T-helper 17 cell (primary cell): ENCODE measurements around the gene RBMS3. TPM values are rescaled to one million over a fixed set of nuclear protein-coding genes. Genes with fewer than 3 reads are reported as not detected.
"Not testable (repeated sequence)": the region's sequence is repeated elsewhere in the genome, so short reads cannot be mapped to it uniquely, and the experiment has no call there.

Source experiments
- ATAC-seq: fragments of 150-1000 bp; cut with Tn5 transposase; 2 replicates; pipeline ENCODE4 v1.10.0; 2021; ENCODE audit warnings: mild to moderate bottlenecking, moderate library complexity
- DNase-seq, 3 donors: peaks; one replicate each; pipeline versions ENCODE4 v3.0.0 to v3.0.0-alpha.2; 2020 to 2021
- H3K9me3 ChIP-seq: one replicate; pipeline ENCODE4 v1.7.0; 2013; ENCODE audit warnings: low read length, mild to moderate bottlenecking; ENCODE audit not compliant: control insufficient read depth, poor library complexity, severe bottlenecking
- H3K27ac Mint-ChIP-seq: one replicate; pipeline ENCODE4 v1.8.0; 2022; ENCODE audit warnings: mild to moderate bottlenecking, moderate library complexity, mixed read lengths
- H3K27me3 Mint-ChIP-seq: one replicate; pipeline ENCODE4 v1.8.0; 2022; ENCODE audit warnings: mixed read lengths
- H3K36me3 Mint-ChIP-seq: one replicate; pipeline ENCODE4 v1.8.0; 2022; ENCODE audit warnings: low read depth, mixed read lengths
- H3K4me1 Mint-ChIP-seq: one replicate; pipeline ENCODE4 v1.8.0; 2022; ENCODE audit warnings: mild to moderate bottlenecking, mixed read lengths
- H3K4me3 Mint-ChIP-seq: one replicate; pipeline ENCODE4 v1.8.0; 2022; ENCODE audit warnings: mild to moderate bottlenecking, moderate library complexity, mixed read lengths
- total RNA-seq, 4 donors: library from RNA in 2 of 4; stranded (reverse) in 2 of 4; gene quantifications; one replicate each; pipeline ENCODE4 v1.2.3 and lab custom pipeline; 2022 to 2026

RBMS3 gene
- total RNA-seq, 2 donors from 2014 or later: 0.37 to 1.7 TPM

DNA sequence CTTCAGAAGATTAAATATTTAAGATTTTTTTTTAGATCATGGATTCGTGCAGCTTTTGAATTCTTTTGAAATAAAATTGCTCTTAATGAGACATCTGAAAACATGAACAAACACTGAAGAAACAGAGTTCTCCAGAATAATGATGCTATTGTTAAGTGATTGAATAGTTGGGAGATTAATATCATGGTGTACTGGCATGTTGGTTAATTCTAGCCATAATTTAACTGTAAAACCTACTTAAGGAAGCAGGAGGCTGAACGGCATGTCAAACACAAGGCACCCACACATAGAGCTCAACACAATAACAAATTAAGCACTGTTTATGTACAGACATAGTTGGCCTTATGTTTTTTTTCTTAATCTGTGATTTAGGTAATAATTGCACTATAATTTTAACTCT, 185.6 kb downstream of the RBMS3 start:
- DNase-seq (no peak), ATAC-seq (no peak)
- no peaks in the 10 kb centered on the region for H3K9me3 ChIP-seq
- Mint-ChIP-seq H3K4me3 (no peak overlapping the region), H3K27ac (no peak overlapping the region), H3K4me1 (no peaks in the 10 kb centered on the region), H3K27me3 (no peaks in the 10 kb centered on the region), H3K36me3 (no peaks in the 10 kb centered on the region)

DNA sequence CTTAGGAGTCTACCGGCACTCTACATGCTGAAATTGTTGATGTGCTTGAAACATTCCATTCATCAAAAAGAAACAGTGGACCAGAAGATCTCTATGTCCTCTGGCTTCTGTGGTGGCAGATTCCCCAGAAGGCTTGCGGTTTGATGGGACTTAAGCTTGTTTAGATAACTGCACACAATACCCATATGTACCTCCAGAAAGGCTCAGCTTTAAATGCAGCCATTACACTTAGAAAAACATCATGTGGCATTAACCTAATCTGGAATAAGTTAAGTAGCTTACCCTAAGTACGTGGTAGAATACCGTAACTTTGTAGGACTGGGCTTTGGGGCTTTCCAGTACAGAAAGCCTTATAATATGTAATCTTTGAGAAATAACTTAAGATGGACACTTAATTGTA, 187.3 kb downstream of the RBMS3 start:
- Mint-ChIP-seq H3K4me3 (no peak overlapping the region), H3K36me3 (no peaks in the 10 kb centered on the region), H3K27ac (no peak overlapping the region), H3K27me3 (no peaks in the 10 kb centered on the region), H3K4me1 (no peaks in the 10 kb centered on the region)
- ATAC-seq (no peak), DNase-seq (no peak)
- H3K9me3 ChIP-seq: no peaks in the 10 kb centered on the region

DNA sequence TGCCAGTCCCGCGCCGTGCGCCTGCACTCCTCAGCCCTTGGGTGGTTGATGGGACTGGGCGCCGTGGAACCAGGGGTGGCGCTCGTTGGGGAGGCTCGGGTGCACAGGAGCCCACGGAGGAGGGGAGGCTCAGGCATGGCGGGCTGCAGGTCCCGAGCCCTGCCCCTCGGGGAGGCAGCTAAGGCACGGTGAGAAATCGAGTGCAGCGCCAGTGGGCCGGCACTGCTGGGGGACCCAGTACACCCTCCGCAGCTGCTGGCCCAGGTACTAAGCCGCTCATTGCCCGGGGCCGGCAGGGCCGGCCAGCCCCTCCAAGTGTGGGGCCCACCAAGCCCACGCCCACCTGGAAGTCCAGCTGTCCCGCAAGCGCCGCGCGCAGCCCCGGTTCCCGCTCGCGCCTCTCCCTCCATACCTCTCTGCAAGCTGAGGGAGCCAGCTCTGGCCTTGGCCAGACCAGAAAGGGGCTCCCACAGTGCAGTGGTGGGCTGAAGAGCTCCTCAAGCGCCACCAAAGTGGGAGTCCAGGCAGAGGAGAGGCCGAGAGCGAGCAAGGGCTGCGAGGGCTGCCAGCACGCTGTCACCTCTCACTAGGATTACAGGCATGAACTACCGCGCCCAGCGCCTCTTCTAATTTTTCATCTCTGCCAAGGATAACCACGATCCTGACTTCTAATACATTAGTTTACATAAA, 192.8 kb downstream of the RBMS3 start:
- H3K9me3 ChIP-seq, H3K36me3 Mint-ChIP-seq, H3K4me1 Mint-ChIP-seq, H3K27me3 Mint-ChIP-seq, ATAC-seq, DNase-seq, H3K27ac Mint-ChIP-seq, H3K4me3 Mint-ChIP-seq: not testable (repeated sequence)

DNA sequence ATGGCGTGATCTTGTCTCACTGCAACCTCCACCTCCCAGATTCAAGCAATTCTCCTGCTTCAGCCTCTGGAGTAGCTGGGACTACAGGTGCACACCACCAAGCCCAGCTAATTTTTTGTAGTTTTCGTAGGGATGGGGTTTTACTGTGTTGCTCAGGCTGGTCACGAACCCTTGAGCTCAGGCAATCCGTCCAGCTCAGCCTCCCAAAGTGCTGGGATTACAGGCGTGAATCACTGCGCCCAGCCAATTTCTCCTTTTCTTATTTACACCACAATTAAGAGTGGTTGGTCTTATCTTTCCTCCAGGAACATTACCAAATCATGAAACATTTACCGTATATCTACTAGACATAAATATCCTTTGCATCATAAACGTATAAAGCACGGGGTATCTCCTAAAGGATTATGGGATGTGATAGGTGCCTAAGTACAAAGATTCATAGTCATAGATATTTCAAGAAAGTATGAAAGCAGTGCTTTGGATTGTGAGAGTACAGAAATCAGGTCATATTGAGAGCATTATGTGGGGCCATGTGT, 194.5 kb downstream of the RBMS3 start:
- Mint-ChIP-seq H3K36me3 (no peaks in the 10 kb centered on the region), H3K4me1 (no peaks in the 10 kb centered on the region), H3K4me3 (no peak overlapping the region), H3K27ac (no peak overlapping the region), H3K27me3 (no peaks in the 10 kb centered on the region)
- no peak for ATAC-seq
- no peak for DNase-seq
- no peaks in the 10 kb centered on the region for H3K9me3 ChIP-seq

DNA sequence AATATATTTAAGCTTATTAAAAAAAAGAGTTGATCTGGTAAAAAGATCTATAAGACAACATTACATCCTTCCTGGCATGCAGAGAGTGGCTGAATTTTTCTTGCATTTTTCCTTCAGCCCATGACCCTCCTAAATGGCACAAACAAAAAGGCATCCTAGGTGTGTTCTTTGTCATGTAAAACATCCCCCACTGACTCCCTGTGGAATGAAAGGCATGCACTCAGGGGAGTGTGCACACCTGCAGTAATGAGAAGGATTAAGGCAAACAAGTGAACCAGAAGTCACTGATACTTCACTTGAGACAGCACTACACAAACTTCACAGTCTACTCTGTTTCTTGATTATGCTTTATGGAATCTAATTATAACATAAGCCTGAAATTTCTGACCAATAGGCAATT, 195.0 kb downstream of the RBMS3 start:
- Mint-ChIP-seq H3K27ac (no peak overlapping the region), H3K27me3 (no peaks in the 10 kb centered on the region), H3K36me3 (no peaks in the 10 kb centered on the region), H3K4me3 (no peak overlapping the region), H3K4me1 (no peaks in the 10 kb centered on the region)
- no peaks in the 10 kb centered on the region for H3K9me3 ChIP-seq
- DNase-seq (no peak), ATAC-seq (no peak)

DNA sequence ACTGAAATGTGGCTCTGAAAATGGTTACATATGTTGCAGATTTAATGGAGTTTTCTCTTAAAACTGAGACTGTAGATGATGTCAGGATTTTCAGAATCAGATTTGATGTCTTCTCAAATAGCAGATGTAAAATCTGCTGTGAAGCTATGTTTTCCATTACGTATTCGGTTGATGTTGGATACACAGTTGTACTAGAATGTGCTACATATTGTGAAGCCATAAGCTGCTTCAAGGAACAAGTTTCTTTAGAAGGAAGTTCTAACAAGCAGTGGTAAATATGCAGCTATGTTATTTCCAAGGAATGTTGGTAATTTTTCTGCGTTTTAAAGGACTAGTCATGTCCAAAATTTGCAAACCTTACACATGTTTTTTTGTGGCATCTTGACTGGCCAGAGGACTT, 197.7 kb downstream of the RBMS3 start:
- no peak overlapping the region for H3K4me3 Mint-ChIP-seq
- no peaks in the 10 kb centered on the region for H3K36me3 Mint-ChIP-seq
- H3K27me3 Mint-ChIP-seq: no peaks in the 10 kb centered on the region
- no peaks in the 10 kb centered on the region for H3K4me1 Mint-ChIP-seq
- ATAC-seq (no peak), DNase-seq (no peak)
- no peak overlapping the region for H3K27ac Mint-ChIP-seq
- H3K9me3 ChIP-seq: no peaks in the 10 kb centered on the region

DNA sequence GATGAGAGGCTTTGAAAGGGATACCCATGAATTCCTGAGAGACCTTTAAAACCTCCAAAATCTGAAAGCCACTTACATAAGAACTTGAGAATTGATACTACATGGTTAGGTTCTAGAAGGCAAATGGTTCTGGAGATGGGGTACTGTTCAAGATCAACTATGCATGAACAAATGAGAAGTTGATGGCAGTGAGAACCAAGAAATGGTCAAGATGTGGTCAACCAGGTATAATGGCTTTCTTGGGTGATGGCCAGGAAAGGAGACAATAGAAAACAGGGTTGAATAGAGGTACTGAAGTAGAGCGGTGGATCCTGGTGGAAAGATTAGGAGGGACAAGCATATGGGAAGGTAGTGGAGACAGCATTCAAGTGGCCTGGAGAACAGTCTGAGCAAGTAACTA, 200.4 kb downstream of the RBMS3 start:
- ATAC-seq (no peak), DNase-seq (no peak)
- H3K27ac Mint-ChIP-seq: no peak overlapping the region
- no peaks in the 10 kb centered on the region for H3K9me3 ChIP-seq
- no peaks in the 10 kb centered on the region for H3K36me3 Mint-ChIP-seq
- no peaks in the 10 kb centered on the region for H3K27me3 Mint-ChIP-seq
- no peaks in the 10 kb centered on the region for H3K4me1 Mint-ChIP-seq
- H3K4me3 Mint-ChIP-seq: no peak overlapping the region

DNA sequence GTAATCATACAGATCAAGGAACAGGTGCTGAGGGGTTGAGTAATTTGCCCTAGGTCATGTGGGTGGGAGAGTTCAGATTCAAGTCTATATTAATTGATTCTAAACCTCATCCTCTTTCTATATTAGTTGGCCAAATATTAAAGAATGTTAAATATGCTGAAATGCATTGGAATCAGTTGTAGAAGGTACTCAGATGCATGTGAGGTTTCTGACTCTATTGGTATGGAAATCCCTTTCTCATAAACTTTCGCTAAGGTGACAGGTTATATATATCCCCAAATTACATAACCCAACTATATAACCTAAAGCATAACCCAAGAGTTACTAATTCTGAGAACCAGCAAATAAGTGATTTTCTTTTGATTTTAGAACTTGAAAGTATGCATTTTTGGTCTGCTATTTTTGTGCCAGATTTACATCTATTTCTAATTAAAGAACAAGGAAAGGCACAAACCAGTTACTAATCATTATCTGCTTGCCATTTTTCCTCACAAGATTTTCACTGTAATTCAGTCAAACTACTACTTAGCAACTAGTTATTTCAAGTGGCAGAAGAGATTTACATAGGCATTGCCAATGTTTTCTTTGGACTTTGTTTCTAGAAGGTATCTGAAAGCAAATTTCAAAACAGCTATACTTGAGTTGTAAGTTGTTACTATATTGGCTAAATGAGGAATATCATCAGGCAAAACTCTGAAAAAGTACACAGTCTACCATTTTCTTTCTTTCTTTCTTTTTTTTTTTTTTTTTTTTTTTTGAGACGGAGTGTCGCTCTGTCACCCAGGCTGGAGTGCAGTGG, 201.3 kb downstream of the RBMS3 start:
- Mint-ChIP-seq H3K27ac (no peak overlapping the region), H3K4me1 (no peaks in the 10 kb centered on the region), H3K27me3 (no peaks in the 10 kb centered on the region), H3K36me3 (no peaks in the 10 kb centered on the region), H3K4me3 (no peak overlapping the region)
- no peak for ATAC-seq
- H3K9me3 ChIP-seq: no peaks in the 10 kb centered on the region
- DNase-seq: no peak

DNA sequence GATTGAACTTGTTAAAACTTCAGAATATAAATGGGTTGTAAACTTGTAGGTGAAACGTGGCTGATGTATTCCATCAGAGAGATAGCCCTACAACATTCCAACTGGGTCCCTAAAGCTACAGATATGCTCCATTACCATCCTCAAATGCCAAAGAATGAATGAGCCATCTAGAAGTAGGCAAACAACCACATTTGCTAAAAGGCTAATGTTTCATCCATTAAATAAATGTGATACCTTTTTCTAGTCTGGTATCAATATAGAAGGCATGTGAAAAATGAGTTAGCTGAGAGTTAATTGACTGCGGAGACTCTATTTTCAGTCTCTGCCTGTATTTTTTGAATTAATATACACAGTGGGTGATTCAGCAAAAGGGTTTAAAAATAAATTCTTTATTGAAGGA, 203.8 kb downstream of the RBMS3 start:
- Mint-ChIP-seq H3K27ac (no peak overlapping the region), H3K36me3 (no peaks in the 10 kb centered on the region), H3K4me3 (no peak overlapping the region), H3K4me1 (no peaks in the 10 kb centered on the region), H3K27me3 (no peaks in the 10 kb centered on the region)
- DNase-seq: no peak
- no peaks in the 10 kb centered on the region for H3K9me3 ChIP-seq
- no peak for ATAC-seq

DNA sequence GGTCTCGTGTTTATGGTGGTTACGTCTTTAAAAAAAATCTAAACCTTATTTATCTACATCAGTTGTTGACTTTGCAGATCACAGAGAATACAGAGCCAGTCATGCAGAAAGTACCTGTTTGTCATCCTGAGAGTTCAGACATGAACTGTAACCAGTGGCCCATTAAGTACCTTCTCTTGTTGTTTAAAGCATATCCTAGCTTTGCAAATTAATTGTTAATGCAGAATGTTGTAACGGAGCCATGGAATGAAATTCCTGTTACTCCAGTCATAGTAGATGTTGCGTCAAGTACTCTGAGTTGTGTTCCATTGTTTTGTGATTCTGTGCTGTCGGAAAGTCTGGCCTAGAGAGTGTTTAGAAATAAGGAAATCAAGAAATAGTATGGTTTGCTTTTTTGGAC, 205.2 kb downstream of the RBMS3 start:
- H3K9me3 ChIP-seq: no peaks in the 10 kb centered on the region
- H3K4me1 Mint-ChIP-seq: no peaks in the 10 kb centered on the region
- H3K27ac Mint-ChIP-seq: no peak overlapping the region
- H3K36me3 Mint-ChIP-seq: no peaks in the 10 kb centered on the region
- H3K4me3 Mint-ChIP-seq: no peak overlapping the region
- H3K27me3 Mint-ChIP-seq: no peaks in the 10 kb centered on the region
- DNase-seq (no peak), ATAC-seq (no peak)

DNA sequence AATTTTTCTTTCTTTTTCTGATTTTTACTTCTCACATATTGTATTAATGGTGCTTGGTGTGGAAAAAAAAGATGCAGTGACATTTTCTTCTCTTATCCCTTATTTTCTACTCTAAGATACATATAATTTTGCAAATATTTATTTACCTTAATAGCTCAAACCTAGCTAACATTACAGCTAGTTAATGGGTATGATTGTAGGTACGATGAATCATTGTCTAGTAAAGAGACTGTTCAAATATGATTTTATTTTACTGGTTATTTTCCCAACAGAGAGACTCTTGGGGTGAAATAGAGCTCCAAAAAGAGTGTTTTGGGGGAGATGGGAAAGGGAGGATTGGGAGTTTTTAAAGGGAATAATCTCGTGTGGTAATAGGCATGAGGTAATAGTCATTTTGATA, 206.0 kb downstream of the RBMS3 start:
- no peak overlapping the region for H3K27ac Mint-ChIP-seq
- no peaks in the 10 kb centered on the region for H3K9me3 ChIP-seq
- no peak for ATAC-seq
- H3K36me3 Mint-ChIP-seq: no peaks in the 10 kb centered on the region
- H3K4me1 Mint-ChIP-seq: no peaks in the 10 kb centered on the region
- H3K27me3 Mint-ChIP-seq: no peaks in the 10 kb centered on the region
- H3K4me3 Mint-ChIP-seq: no peak overlapping the region
- DNase-seq: no peak

DNA sequence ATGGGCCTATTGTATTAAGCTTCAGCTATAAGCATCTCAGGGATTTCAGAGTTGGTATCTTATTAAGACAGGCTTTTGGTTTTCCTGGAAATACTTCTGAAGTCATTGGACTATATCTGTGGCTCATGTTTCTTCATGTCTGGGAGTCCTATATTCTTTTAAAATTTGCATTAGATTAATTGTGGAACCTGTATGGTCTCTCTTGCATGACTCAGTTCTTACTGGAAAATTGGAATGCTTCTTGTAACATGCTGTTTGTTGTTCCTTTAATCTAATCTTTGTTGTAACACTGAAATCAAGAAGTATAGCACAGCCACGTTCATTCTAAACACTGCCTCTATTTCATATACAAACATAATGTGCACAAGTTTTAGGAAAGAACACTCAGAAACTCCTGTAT, 208.1 kb downstream of the RBMS3 start:
- no peak for ATAC-seq
- Mint-ChIP-seq H3K27ac (no peak overlapping the region), H3K27me3 (no peaks in the 10 kb centered on the region), H3K36me3 (no peaks in the 10 kb centered on the region), H3K4me1 (no peaks in the 10 kb centered on the region), H3K4me3 (no peak overlapping the region)
- DNase-seq: no peak
- no peaks in the 10 kb centered on the region for H3K9me3 ChIP-seq

DNA sequence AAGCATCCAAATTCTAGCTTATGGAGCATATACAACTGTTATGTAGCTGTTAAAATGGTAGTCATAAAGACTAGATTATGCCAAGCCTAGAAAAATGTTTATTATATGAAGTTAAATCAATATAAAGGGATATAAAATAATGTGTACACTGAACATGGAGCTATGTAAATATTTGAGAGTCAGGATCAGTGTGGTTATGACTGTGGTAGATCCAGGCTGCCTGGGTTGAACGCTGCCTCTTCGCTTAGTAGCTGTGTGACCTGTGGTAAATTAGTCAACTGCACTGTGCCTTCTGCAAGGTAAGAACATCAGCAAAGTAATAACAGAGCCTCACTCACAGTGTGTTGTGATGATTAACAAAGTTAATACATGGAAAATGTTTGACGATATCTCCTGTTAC, 212.2 kb downstream of the RBMS3 start:
- H3K4me1 Mint-ChIP-seq: no peaks in the 10 kb centered on the region
- H3K27me3 Mint-ChIP-seq: no peaks in the 10 kb centered on the region
- no peak for ATAC-seq
- no peaks in the 10 kb centered on the region for H3K36me3 Mint-ChIP-seq
- no peak overlapping the region for H3K4me3 Mint-ChIP-seq
- H3K27ac Mint-ChIP-seq: no peak overlapping the region
- no peak for DNase-seq
- H3K9me3 ChIP-seq: no peaks in the 10 kb centered on the region
